Myometrial cell (primary cell): Measurements from ENCODE around the gene OR4C12. TPM values are rescaled to one million over a fixed set of nuclear protein-coding genes. Genes with fewer than 3 reads are reported as not detected.

Experiments used
- total RNA-seq: library from RNA; depleted of rRNA; stranded (reverse); fragments of >200 nt; gene quantifications from 2 replicates; pipeline ENCODE4 v1.2.3, GENCODE V29; 2015

The OR4C12 gene
- total RNA-seq, result not detected in 2 replicates

DNA sequence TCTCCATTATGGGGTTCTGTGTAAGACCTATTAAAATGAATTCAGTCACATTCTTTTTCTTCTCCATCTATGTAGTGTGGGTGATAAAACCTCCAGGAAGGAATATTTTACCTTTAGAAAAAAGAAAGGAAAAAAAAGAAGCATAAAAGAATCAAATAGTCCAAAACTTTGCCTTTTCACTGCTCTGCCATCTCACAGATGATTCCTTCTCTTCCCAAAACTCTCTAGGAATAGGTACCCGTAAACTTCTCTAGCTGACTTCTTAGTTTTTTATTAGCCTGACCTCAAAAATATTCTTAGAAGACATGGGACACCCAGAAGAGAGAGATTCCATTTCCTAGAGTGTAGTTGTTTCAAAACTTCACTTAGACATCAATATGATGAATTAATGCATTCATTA, at the start of gene OR4C12:
Gene OR4C12, minus strand, starts transcription at position 101 of the 400 bp plus-strand sequence. Its CDS starts 34 bp downstream, at position 67.

DNA sequence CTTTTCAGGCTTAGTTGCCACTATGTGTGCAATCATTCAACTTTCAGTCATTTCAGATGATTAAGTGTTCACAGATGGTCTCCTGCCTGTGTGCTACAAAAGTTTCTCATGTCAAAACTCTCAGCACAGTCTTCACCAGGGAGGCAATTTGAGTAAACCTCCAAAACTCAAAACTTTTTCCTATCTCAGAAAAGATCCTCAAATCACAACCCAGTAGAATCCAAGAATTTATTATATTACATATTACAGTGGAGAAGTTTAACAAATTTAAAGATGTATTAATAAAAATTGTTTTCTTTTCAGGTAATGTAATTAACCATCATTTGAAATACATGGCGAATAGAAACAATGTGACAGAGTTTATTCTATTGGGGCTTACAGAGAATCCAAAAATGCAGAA, 30.2 kb downstream of the OR4C12 start, which contains the start of gene OR4C13:
Gene OR4C13, plus strand, starts transcription at position 301 of the 400 bp plus-strand sequence. Its CDS starts 32 bp downstream, at position 333.

Other genes starting within 250 kb of the OR4C12 start
- gene OR4C13, start 30.1 kb downstream of the OR4C12 start, total RNA-seq, result not detected in 2 replicates
- gene OR4C45, start 50.3 kb upstream of the OR4C12 start, total RNA-seq, result not detected in 2 replicates